22Rv1 (cell line): ENCODE measurements around the gene EPS8L1.

ENCODE experiments used
- H3K27ac ChIP-seq: fragments of 450-650 bp; 2 replicates; pipeline ENCODE4 v1.5.1; 2017
- ZFX ChIP-seq: fragments of 450-650 bp; IDR thresholded peaks from 2 replicates; pipeline ENCODE4 v1.6.1; 2017; ENCODE audit warnings: antibody characterized with exemption, borderline replicate concordance
- TF ChIP-seq, protein P1 (sequence below): fragments of 450-650 bp; IDR thresholded peaks from 2 replicates; pipeline ENCODE4 v1.5.1; 2017; ENCODE audit warnings: mild to moderate bottlenecking

EPS8L1 gene

DNA sequence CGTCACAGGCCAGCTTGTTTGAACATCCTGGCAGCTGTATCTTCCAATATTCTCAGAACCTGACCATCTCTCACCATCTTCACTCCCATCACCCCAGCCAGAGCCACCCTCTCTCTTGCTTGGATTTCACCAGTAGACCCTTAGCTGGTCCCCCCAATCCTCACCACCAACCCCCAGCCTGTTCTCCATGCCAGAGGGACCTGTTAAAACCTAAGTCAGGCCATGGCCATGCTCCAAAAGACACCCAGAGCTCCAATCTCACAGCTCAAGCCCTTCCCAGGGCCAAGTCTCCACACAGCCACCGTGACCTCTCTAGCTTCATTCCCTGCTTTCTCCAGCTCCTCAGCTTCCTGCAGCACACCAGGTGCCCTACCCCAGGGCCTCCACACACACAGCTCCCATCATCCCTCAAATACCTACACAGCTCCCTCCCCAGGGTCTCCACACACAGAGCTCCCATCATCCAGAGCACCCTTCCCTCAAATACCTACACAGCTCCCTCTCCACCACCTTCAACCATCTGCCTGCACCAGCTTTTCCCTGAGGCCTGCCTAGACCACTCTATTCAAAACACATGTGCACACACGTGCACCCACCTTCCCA is 13.8 kb downstream of the EPS8L1 start:
- TF ChIP-seq ZFX: no peak
- TF ChIP-seq, protein P1, sequence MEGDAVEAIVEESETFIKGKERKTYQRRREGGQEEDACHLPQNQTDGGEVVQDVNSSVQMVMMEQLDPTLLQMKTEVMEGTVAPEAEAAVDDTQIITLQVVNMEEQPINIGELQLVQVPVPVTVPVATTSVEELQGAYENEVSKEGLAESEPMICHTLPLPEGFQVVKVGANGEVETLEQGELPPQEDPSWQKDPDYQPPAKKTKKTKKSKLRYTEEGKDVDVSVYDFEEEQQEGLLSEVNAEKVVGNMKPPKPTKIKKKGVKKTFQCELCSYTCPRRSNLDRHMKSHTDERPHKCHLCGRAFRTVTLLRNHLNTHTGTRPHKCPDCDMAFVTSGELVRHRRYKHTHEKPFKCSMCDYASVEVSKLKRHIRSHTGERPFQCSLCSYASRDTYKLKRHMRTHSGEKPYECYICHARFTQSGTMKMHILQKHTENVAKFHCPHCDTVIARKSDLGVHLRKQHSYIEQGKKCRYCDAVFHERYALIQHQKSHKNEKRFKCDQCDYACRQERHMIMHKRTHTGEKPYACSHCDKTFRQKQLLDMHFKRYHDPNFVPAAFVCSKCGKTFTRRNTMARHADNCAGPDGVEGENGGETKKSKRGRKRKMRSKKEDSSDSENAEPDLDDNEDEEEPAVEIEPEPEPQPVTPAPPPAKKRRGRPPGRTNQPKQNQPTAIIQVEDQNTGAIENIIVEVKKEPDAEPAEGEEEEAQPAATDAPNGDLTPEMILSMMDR: no peak
- H3K27ac ChIP-seq: no peak overlapping the region

DNA sequence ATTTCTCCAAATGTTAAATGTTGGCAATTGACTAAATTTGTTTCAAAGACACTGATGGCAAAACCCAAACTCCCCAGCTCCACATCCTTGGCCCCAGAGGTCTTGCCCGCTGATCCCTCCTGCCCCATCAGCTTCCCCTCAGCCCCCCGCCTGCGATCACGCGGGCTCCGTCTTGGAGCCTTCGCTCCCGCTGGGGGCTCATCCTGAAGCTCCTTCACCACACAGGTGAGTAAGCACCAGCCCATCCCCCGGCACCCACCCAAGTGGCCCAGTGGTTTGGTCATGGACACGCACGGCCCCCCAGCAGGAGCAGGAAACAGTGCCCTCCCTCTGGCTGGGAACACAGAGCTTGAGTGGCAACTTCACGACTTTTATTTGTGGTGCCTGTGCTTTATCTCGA is 14.9 kb downstream of the EPS8L1 start:
- TF ChIP-seq ZFX: no peak
- TF ChIP-seq, protein P1: no peak
- H3K27ac ChIP-seq: no peak overlapping the region

DNA sequence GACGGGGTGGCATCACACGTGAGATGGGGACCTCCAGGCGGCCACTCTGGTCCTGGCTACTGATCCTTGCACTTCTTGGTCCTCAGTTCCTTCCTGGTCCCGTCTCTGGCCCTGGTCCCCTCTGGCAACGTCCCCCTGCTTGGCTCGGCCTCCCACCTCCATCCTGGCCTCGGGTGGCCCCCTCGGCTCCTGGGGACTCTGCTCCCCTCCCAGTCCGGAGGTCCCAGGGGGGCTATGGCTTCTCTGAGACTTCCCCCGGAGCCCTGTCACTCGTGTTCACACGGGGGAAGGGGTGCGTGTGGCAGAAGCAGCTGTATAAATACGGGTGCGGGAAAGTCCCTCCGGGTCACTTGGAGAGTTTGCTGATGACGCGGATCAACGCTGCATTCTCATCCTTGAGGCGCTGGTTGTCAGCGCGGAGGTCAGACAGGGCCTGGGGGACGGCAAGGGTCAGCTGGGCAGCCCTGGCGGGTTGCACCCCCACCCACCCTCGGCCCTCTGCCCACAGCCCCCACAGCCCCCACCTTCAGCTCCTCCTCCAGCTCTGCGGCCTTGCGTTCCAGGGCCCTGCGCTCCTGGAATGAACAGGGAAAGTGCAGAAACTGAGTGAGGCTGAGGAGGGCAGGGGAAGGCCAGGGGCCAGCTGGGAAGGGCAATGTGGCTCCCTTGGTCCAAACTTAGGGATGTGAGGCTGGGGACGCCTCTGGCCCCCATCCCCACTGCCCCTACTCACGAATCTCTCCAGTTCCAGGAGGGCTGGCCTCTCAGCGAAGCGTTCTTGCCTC is 15.6 kb downstream of the EPS8L1 start:
- H3K27ac ChIP-seq: no peak overlapping the region
- TF ChIP-seq ZFX: no peak
- TF ChIP-seq, protein P1: no peak

DNA sequence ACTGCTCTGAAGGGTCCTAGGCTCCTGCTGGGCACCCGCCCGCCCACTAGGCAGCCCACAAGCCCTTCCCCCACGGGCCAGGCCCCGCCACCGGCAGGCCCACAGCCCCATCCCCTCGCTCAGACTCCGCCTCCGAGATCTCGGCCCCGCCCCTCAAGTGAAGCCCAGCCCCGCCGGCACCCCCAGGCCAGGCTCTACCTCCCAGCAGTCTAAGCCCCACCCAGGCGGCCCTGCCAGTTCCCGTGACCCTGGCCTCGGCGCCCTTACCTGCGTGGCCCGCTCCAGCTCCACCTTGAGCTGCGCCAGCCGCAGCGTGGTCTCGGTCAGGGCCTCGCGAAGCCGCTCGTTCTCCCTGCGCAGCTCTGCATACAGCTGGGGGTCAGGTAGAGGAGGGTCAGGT is 16.3 kb downstream of the EPS8L1 start:
- TF ChIP-seq ZFX: no peak
- TF ChIP-seq, protein P1: no peak
- H3K27ac ChIP-seq: no peak overlapping the region

DNA sequence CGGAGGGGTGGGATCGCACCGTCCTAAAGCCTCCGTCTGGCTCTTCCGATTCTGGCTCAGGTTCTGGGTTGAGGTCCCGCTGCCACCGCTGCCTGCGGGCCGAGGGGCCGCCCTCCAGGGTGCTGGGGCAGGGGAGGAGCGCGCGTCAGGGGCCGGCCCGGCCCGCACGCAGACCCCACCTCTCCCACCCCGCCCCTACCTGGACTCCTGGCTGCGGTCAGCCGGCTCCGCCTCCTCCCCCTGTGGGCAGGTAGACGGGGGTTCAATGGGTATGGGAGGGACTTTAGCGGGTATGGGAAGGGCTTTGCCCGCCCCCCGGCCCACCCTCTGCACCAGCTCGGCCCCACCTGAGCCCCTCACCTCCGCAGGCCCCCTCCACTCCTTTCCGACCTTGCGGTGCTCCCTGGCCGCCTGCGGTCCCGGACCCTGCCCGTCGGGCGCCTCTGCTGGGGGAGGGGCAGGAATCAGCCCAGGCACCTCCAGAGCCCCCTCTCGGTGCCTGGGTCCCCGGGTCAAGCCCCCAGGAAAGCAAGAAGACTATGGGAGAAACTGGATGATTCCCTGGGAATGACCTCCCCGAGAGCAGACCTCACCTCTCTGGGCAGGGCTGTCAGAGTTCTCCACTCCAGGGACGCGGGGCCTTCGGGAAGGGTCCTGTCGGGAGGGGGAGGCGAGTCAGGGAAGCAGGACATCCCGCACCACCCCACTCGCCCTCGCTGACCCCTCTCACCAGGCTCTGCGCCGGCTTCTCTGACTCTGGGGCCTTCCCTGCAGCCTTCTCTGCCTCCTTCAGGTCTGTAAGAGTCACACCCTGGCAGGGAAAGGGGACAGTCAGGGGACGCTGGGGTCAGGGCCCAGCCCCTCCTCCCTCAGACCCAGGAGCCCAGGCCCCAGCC is 17.0 kb downstream of the EPS8L1 start:
- no peak overlapping the region for H3K27ac ChIP-seq
- TF ChIP-seq, protein P1: no peak
- no peak for TF ChIP-seq ZFX

DNA sequence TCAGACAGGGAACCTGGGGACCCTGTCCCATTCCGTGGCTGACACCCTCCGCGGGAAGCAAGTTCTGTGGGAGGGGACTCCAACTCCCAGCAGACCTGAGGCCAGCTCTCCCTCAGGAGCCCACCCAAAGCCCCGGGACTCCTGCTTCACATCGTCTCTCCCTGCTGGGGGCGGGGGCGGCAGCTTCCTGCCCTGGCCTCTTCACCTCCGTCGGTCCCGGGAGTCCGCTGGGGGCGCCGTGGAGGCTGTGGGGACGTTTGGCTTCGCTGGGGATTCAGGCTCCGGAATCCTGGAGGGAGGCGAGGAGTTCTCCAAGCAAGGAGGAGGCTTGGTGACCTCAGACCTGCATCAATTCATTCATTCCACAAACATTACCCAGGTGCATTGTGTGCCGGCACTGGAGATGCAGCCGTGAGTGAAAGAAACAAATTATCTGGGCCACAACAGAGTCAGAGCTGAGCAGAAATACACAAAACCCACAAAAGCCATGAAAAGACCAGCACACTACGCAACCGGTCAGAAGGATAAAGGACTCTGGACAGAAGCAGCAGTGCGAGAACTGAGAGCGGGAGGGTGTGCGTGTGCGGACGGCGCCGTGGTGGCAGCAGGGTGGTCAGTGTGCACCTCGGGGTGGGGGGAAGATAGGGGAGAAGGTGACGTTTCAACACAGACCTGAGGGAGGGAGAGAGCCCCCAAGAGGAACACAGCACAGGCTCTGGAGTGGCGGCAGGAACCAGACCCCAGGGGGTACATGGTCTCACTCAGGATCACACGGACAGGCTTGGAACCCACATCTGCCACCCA is 19.0 kb downstream of the EPS8L1 start:
- no peak overlapping the region for H3K27ac ChIP-seq
- TF ChIP-seq, protein P1: no peak
- TF ChIP-seq ZFX: no peak
